Stimulated activated CD8-positive, alpha-beta memory T cell treated with anti-CD3 and anti-CD28 coated beads, Interleukin-7, amount 100 ng/mL, for 1 hour (primary cell): ENCODE measurements around the gene WDR64.

Experiments used
- DNase-seq, 2 donors: peaks; one replicate each; pipeline ENCODE4 v3.0.0-alpha.2; 2020; ENCODE audit warnings: low read depth in 2 of 2

Gene WDR64

GRCh38 chr1:241837901-241838300 lies 185.8 kb downstream of the WDR64 start:
- no peak for DNase-seq

GRCh38 chr1:241838897-241839296 lies 186.8 kb downstream of the WDR64 start:
- DNase-seq: no peak

DNA sequence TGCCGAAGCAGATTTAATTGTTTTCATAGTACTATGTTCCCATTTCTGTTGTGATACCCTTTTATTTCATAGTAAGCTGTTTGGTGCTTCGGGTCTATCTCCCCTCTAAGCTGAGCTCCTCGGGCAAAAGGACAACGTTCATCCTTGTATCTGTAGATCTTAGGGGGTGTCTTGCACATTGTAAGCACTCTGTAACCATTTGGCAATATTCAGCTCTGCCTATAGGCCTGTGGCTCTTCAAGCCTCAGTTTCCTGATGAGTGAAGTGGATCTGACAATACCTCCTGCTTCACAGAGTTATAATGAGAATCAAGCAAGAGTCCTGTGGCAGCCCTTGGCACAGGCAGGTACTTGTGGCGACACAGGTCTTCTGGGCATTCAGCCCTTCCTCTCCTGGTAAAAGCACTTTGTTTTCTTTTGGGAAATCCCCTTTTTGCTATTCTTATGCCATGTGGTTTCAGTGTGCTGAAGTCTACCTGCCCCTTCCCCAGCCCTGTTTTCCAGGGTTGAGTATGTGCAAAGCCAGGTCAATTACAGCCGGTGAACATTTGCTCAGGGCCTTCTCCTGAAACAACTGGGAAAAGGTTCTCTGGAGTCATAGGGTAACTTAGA lies 187.4 kb downstream of the WDR64 start:
- DNase-seq: no peak

GRCh38 chr1:241840164-241840563 lies 188.1 kb downstream of the WDR64 start:
- no peak for DNase-seq

GRCh38 chr1:241841691-241842090 lies 189.6 kb downstream of the WDR64 start:
- DNase-seq: no peak

GRCh38 chr1:241842565-241842964 lies 190.5 kb downstream of the WDR64 start:
- no peak for DNase-seq

DNA sequence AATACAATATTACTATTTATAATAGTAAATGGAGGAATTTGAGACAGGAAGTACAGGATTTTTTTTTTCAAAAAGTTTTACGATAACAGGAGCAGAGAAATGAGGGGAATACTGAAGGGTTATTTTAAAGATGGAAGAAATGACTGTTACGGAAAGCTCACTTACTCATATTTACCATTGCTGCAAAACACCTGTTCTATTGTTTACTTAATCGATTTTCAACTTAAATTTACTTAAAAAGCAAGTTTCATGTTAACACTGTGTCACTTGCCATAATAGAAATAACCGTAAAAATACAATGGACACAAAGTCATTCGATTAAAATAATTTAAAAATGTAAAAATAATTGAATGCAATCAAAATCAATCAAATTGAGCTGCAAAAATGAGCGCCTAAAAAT lies 192.5 kb downstream of the WDR64 start:
- DNase-seq: no peak

DNA sequence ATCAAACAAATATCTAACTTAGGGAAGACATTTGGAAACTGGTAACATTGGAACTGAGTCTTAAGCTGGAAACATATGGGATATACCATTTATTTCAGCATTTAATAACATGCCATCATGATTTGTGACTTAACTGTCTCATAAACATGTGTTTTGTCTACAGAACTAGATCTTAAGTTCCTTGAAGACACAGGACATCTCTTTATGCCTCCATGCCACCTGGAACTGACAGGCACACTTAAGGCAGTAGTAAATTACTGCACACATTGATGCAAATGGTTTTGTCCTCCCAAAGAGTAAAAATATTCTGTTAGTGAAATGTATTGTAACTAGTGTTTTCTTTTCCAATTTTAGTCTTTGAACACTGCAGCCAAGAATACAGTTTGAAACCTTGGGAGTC lies 194.3 kb downstream of the WDR64 start:
- DNase-seq: no peak

DNA sequence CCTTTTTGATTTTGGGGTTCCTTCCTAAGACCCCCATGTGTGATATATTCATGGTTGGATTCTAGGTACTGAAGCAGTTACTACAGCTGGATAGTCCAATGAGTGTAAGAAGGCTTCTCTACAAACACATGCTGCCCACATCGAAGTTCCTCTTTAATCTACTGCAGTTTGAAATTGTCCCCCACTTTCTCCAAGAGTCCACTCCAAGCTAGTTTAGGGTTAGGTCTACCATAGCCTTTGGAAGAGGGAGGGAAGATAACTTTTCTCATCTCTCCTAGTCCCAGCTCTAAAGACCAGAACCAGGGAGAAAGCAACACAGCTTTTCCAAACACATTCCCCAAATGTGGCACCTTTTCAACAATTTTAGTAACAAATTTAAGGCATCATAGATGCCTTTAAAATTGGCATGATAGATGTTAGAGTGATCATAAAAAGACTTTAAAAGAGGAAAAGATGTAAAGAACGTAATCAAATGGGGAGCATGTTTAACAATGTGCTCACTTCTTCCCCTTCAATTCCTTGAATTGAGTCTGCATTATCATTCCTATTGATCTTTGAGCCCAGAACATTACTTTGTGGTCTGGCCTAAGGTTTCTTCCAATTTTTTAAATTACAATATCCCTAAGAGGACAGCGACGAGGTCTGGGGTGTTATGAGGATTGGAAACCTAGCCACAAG lies 194.9 kb downstream of the WDR64 start:
- DNase-seq: no peak

DNA sequence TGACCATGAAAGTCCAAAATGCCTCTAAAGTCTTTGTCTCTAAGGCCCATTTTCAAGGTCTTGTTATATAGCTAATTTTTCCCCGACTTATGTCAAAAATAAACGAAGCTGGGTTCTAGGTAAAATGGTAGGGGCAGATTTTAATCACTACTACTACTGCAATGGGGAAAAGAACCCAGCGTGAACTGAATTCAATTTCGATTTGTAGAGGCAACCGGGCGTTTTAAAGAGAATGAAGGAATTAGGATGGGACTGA lies 195.4 kb downstream of the WDR64 start:
- DNase-seq: no peak

DNA sequence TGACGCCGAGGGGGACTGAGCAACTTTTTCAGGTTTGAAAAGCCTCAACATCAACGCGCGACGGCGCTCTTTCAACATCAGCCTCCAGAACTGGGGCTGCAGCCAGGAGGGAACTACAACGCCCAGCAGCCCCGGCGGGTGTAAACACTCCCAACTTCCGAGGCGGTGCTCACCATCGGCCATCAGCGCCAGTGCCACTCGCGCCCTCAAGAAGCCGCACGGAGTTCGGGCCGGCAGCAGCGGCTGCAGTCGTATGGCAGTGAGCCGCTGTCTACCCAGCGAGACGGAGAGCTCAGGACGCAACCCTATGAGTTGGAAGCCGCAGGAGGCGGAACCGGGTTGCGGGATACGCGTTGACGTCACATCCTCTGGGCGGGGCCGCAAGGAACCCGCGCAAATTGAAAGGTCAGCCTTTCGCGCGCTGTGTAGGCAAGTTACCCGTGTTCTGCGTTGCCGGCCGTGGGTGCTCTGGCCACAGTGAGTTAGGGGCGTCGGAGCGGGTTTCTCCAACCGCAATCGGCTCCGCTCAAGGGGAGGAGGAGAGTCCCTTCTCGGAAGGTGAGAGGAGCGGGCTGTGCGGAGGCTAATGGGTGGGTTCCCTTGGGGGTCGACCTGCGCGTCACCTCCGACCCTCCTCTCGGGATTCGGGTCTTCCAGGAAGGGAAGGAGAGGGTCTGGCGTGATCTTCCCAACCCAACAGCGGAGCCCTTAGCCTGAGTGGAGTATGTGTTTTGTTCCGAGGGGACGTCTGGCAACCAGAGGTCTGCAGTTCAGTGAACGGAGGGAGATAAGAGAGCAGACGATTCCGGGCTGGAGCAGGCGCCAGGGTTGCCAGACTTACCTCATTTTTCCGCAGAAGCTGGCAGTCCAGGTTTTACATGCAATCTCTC lies 196.0 kb downstream of the WDR64 start, which contains the start of gene EXO1:
Gene EXO1 (plus strand): TSS at position 409 of the 890 bp plus-strand sequence. CDS start 2,222 bp downstream, outside the sequence.
- peak; percentile 69 to 75 for DNase-seq

DNA sequence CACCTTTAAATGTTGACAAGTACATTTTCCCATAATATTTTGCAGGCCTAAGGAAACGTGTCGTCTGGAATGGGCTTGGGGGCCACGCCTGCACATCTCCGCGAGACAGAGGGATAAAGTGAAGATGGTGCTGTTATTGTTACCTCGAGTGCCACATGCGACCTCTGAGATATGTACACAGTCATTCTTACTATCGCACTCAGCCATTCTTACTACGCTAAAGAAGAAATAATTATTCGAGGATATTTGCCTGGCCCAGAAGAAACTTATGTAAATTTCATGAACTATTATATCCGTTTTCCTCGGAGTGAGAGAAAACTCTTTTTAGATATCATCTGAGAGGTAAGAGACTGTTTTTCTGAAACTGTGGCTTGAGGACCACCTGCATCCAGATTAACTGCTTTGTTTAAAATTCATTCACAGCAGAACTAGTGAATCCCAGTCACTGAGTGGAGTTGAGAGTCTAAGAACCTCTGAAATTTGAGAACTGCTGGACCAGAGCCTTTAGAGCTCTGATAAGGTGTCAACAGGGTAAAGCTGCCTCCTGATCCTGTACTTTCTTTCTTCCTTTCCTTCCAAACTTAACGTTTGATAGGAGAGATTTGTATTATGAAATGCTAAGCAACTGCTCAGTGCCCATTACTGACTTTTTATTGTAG lies 196.7 kb downstream of the WDR64 start:
- no peak for DNase-seq

- DNase-seq: no peak
Observed at GRCh38 chr1:241849345-241849695, 197.2 kb downstream of the WDR64 start.
